Activated CD4-positive, alpha-beta T cell treated with anti-CD3 and anti-CD28 coated beads, Interleukin-2, amount 10 ng/mL, durations not matched to agents 7 days and 5 days (primary cell): ENCODE results near the gene COPS7B. TPM values are rescaled to one million over a fixed set of nuclear protein-coding genes. Genes with fewer than 3 reads are reported as not detected.

ENCODE experiments used
- total RNA-seq, 2 experiments: library from RNA; stranded (reverse); gene quantifications; one replicate each; pipeline ENCODE4 v1.2.3, GENCODE V29; 2021

The COPS7B gene
- total RNA-seq, 2 experiments from 2014 or later: 44.9 to 50.0 TPM

Other genes starting within 250 kb of the COPS7B start
- not detected for gene TEX44, start 193.6 kb upstream of the COPS7B start, total RNA-seq
- 1,000 to 10,000 TPM; 1,700 to 2,208 TPM for gene PTMA, start 77.9 kb upstream of the COPS7B start, total RNA-seq
- 10 to 100 TPM; 30.2 to 36.0 TPM for gene PDE6D, start 5.2 kb upstream of the COPS7B start, total RNA-seq
- not detected for gene NPPC, start 140.0 kb downstream of the COPS7B start, total RNA-seq
- gene DIS3L2, start 175.3 kb downstream of the COPS7B start, total RNA-seq: 10 to 100 TPM; 40.2 to 43.4 TPM